Stimulated activated CD8-positive, alpha-beta memory T cell treated with anti-CD3 and anti-CD28 coated beads, Interleukin-4, amount 100 ng/mL, for 48 hours (primary cell): ENCODE results near the gene GPR89A.
"Not testable (repeated sequence)": the region's sequence is repeated elsewhere in the genome, so short reads cannot be mapped to it uniquely, and the experiment has no call there.

Experiments used
- DNase-seq: peaks from one replicate; pipeline ENCODE4 v3.0.0-alpha.2; 2020

GPR89A gene

DNA sequence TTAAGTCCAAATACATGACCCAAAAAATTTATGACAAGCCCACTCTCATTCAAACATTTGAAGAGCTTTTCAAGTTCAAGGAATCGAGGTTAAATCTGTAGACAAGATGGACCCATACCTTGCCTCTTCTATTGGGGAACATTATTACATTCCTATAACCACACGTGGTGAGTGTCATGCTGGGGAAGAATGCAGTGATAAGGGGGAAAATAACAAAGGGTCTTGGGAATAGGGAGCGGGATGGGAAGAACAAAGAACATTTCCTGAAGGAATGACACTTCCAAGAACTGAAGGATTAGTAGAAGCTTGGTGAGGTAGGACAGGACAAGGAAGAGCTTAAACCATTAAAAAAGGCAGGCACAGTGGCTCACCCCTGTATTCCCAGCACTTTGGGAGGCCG, 80.5 kb downstream of the GPR89A start:
- no peak for DNase-seq

DNA sequence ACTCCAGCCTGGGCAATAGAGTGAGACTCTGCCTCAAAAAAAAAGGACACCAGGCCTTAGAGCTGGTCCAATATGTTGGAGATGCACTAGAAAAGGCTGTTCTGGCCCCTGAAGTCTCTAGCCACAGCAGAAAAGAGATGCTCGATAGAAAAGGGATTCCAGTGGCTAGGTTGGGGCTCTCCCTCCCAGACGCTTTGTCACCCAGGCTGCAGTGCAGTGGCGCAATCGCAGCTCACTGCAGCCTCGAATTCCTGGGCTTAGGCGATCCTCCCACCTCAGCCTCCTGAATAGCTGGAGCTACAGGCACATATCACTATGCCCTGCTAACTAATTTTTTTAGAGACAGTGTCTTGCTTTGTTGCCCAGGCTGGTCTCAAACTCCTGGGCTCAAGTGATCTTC, 81.1 kb downstream of the GPR89A start:
- DNase-seq: no peak

DNA sequence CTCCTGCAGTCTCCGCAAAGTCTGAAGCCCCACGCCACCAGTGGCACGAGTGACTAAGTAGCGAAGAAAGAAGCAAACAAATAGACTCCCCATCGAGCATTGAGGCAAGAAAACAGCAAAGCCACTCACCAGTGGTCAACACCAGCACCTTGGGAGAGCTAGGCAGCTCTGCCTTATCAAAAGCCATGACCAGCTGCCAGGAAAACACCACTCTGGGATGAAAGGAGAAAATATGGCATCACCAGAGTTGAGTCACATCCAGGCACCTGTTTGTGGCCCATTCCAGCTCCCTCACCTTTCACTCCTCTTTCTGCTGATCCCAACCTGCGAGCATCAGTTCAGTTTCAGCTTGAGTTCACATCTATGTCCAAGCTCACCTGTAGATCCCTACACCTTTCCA, 82.1 kb downstream of the GPR89A start:
- DNase-seq: no peak

DNA sequence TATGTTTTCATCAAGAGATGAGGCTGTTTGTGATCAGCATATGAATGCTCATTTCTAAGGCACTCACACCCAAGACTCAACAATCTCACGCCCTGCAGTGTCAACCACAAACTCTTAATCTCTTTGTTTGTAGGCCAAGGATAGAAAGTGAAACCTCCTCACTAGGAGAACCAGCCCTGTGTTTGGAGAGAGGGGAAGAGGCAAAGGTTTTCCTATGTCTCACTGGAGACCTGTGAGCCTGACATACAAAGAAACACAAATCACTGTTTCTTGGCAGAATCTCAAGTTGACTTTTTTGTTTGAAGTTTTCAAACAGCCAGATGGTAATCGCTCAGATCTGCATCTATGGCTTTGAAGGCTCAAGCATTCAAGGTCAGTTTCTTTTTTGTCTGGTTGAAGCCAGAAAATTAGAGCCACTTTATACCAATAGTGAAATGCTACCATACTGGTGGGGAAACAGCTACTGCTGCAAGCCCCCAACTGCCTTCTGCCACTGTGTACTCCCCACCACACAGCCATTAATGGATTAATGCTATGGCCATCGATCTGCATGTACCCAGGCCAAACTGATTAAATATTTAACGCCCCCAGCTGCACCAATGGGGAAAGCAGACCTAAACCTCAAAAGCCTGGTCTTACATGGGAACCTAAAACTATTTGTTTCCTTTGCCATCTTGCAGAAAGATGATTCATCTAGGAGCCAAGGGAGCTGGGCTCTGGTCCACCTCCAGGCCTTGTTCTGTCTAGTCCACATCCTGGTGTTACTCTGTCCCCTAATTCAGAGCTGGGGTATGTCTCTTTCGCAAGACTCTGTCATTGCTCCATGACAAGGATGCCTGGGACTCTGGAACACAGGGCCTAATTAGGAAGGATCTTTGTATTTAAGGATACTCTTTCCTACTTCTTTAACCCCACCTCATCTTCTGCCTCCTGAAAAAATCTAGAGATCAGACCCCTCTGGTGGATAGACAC, 83.1 kb downstream of the GPR89A start:
- DNase-seq: peak; percentile 42

DNA sequence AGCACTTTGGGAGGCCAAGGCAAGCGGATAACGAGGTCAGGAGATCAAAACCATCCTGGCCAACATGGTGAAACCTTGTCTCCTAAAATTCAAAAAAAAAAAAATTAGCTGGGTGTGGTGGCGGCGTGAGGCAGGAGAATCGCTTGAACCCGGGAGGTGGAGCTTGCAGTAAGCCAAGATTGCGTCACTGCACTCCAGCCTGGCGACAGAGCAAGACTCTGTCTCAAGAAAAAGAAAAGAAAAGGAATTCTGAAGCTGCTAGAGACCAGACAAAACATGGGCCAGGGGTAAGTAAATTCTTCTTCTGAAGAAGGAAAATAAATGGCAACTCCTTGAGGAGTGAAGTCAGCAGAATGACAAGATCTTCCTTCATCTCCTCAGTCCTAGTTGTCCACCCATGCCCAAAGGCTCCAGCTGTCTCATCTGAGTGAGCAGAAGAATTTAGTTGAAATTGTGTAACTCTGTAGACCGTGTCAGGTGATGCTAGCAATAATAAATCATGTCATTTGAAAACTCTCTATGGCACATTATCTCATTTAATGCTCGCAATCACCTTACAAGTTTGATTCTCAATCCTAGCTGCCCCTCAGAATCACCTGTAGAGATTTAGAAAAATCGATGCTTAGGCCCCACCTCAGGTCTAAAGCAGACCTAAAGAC, 85.1 kb downstream of the GPR89A start:
- DNase-seq: no peak

DNA sequence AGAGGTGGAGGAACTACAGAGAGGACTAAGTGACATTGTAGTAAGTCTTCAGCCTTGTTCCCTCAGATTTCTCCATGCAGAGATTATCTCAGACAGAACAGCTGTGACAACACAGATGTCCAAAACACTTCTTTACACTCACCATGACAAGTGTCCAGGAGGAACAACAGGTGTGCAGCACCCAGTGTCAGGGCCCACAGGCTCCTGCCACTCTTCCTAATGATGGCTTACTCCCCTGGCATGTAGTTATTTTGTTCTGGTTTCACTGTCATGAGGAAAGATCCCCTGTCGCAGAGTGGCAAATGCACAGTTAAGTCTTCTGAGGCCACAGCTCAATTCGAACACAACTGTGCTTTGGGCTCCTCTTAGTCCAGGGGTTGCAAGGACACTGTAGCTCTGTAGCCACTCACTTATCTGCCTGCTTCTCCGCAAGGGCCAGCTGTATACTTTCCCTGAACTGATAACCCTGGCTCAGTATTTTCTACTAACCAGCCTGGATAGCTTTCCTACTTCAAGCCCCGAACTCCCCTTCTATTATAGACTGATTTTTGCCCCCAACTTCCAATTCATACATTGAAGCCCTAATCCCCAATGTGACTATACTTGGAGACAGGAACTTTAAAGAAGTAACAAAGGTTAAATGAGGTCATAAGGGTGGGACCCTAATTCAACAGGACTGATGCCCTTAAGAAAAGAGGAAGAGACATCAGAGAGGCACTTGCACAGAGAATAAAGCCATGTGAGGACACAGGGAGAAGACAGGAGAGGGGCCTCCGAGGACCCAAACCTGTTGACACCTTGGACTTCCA, 88.2 kb downstream of the GPR89A start:
- no peak for DNase-seq

DNA sequence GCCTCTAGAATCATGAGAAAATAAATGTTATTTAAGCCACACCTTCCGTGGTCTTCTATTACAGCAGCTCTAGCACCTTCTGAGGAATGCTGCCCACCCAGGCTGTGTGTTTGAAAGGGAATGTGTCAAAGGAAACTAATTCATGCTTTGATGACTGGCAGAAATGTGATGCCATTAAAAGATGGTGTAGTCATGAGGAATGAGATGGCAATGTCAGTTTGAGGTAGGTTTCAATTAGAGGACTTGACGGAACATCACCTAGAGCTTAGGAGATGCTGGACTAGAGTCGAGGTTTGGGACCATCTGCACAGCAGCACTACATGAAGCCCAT, 88.8 kb downstream of the GPR89A start:
- DNase-seq: no peak

DNA sequence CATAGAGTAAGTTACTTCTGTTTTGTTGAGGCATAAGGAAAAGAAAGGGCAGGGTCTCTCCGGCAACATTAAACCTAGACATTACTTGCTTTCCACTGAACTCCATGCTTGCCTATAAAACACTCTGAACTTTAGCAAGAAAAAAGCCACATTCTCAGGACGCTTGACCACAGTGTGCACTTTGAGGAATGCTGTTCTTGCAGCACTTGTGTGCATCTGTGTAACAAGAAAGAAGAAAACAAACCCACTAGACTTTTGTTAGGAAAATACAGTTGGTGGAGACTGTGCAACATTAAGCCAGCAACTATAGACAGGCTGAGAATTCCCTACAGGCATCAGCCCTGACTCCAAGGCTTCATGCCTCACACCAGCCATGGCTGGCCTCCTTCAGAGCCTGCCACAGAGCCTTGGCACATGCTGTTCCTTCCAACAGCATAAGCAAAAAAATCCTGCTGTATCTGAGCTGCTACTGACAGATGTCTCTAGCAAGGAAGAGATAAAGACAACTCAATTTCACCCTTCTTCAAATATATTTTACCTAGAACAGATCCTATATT, 93.6 kb downstream of the GPR89A start:
- DNase-seq: no peak

DNA sequence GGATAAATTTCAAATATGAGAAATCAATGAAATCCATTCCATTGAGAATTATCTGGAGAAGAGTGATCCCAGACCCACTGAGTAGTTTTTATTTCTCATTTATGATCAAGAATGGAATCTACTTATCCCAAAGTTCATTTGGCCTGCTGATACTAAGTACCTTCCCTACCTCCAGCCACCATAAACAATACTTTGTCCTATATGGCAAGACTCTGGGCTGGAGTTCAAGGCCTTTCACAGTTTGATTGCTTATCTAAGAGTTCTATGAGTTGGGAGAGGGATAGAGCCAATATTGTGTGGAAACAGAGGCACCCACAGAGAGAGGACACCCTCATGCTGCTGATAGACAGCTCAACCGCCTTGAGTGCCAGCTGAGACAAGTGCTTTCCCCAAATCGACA, 94.3 kb downstream of the GPR89A start:
- no peak for DNase-seq

DNA sequence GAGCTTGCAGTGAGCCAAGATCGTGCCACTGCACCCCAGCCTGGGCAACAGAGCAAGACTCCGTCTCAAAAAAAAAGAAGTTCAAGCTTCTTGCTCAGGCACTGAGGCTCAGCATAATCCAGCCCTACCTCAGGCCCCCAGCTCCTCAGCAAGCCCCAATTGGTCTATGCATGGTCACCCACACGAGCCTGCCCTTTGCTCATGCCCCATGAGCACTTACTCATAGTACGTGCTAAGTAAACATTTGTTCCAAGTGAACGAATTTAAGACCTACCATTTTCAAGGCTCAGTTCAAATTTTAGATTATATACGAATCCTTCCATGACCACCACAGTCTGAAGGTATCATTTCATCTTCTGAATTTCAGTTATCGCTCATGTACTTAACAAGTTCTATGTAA, 95.0 kb downstream of the GPR89A start:
- DNase-seq: no peak

DNA sequence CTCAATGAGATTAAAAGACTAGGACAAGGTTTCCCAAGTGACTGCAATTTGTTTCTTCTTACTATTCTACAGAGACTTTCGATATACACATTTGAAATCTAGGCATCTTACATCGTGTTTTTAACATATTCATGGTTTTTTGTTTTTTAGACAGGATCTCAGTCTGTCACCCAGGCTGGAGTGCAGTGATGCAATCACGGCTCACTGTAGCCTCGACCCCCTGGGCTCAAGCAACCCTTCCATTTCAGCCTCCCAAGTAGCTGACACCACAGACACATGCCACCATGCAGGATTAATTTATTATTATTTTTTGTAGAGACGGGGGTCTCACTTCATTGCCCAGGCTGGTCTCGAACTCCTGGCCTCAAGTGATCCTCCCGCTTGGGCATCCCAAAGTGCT, 97.8 kb downstream of the GPR89A start:
- DNase-seq: no peak

DNA sequence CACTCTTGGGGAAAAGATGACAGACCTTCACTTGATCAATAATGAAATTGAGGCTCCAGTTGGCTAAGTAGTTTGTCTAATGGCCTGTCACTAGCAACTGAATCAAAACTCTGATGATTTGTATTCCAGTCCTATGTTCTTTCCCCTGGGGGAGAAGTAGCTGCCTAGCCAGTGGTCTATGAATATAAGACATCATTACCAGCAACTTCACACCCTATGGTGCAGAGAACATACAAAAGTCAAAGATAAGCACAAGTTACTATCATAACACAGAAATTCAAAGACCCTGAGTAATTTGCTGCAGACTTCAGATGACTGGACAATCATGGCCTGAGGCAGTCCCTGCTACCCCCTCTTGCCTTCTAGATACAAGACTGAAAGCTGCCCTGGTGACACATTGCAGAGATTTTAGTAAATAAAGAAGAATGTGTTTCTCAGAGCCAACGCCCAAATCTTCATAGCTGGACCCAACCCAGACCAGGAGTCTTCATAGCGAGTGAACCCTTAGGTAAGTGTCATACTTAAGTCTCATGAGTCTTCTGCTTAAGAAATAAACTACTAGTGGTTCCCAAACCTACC, 98.4 kb downstream of the GPR89A start:
- no peak for DNase-seq

DNA sequence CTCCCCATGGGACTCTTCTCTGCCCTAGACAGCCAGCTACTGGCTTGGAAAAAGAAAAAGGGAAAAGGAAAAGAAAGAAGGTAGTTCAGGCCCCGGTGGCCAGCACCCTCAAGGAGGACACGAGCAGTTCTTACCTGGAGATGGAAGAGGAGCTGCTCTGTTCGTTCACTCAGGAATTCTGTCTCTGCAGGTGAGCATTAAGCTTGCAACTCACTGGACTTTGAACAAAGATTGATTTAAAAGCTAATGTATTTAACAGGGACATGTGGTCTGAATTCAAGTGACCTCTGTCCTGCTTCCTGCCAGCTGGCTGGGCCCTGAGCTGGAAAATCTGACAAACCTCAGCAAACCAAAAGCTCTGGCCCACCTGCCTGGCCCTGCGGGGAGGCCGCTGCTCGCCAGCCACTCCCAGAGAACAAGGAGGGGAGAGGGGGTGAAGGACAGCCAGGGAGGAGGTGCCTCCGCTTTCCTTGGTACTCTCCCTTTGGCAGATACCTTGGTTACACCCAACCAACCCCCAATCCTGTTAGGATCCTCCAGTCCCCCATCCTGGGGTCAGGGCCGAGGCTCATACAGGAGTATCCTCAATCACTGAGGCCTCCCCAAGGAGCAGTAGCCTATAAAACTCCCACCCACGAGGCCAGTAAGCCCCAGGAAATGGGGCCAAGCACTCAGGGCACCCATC, 99.5 kb downstream of the GPR89A start, which contains the start of gene PDZK1:
PDZK1 (minus strand) TSS at position 186 of the 685 bp plus-strand sequence. CDS start 19,347 bp downstream, outside the sequence.
- DNase-seq: no peak

DNA sequence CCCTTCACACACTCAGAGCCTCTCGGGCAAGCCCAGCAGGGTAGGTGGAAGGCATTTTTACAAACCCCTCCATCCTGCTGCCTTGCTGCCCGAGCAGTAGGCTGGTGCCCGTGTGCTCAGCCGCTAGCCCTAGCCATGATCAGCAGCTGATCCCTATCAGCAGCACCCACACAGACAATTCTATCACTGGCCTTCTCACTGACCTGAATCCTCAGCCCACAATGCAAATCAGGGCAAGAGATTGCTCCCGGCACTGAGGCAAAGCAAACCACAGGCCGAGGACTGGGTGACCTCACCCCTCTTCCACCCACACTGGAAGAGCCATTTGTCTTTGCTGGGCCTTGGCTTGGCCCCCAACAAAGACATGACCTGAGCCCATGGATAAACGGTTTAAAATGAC, 100.3 kb downstream of the GPR89A start:
- DNase-seq: no peak

DNA sequence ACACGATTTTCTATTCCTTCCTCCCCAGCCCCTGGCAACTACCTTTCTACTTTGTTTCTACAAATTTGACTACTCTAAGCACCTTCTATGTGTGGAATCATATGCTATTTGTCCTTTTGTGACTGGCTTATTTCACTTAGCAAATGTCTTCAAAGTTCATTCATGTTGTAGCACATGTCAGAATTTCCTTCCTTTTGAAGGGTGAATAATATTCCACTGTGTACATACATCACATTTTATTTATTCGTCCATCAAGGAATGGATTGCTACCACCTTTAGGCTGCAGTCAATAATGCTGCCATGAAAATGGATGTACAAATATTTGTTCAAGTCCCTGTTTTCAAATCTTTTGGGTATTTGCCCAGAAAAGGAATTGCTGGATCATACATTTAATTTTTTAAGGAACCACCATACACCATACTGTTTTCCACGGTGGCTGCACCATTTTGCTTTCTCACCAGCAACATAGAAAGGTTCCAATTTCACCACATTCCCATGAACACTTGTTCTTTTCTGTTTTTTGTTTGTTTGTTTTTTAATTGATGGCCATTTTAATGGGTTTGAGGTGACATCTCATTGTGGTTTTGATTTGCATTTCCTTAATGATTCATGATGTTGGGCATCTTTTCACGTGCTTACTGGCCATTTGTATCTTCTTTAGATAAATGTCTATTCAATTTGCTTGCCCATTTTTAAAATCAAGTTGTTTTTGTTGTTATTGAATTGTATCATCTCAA, 102.7 kb downstream of the GPR89A start:
- DNase-seq: no peak

DNA sequence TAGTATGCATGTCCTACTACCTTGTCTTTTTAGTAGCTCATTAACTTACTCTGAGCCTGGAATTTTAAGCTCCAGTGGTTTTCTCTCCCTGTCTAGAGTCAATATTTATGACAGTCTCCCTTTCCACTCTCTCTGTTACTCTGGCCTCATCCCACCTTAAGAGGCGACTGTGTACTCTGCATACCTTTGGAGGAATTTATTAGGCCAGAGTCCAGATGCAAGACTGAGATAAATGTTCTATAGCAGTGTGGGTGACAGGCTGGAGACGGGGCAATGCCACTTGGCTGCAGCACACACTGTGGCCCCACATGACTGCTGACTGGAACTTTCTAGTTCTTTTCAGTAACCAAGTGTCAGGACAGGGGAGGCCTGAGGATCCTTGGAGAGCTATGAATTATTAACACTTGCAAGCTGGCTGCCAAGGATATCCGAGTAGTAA, 103.4 kb downstream of the GPR89A start:
- DNase-seq: no peak

DNA sequence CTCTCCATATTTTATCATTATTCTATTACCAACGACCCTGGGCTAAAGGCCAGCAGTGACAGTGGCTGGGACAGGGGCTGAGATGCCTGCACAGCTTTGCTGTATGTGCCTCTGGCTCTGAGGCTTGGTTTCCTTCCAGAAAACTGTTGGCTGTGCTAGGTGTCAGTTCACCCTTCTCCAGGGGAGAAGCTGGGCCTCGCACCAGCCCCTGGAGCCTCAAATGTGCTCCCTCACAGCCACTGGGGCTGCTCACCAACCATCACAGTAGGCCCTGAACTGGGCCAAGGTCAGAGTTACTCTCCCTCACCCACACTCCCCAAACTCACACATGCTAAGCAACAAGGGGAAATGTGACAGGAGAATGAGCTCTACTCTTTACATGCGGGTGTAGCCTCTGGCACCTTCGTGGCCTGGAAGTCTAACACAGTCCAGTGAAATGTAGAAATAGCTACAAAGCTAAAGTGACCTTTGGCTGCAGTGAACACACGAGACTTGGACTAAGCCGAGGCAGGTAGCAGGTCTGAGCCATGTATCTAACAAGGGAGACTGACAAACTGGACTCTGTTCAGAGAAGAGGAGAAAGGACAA, 106.8 kb downstream of the GPR89A start:
- no peak for DNase-seq

DNA sequence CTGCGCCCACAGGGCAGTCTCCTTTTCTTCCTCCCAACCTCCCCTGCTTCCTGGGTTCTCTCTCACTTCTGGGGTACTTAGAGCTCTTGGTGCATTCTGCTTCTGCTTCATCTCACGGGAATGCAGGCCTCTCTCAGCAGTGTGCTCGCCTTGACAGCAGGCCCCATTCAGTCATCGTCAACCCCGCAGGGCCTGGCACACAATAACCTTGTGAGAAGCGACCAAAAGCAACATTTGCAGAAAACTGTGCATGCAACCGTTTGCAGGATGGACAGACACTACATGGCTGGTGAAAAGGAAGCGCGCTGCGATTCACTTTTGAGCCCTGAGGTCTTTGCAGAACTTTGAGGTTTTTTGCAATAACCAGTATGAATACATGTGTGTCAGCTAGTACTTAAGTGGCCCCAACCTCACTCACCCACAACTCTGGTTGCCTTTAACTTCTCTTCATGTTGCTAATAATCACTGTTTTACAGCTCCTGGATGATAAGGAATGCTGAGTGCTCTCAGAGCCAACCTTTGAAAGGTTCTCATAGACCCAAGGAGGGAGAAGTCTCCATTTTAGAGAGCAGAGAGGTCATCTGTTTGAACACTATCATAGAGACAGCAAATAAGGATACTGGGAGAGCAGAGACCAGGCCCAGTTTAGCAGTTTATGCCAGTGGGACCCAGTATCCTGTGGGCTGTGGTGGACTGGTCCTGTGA, 109.0 kb downstream of the GPR89A start:
- DNase-seq: no peak

DNA sequence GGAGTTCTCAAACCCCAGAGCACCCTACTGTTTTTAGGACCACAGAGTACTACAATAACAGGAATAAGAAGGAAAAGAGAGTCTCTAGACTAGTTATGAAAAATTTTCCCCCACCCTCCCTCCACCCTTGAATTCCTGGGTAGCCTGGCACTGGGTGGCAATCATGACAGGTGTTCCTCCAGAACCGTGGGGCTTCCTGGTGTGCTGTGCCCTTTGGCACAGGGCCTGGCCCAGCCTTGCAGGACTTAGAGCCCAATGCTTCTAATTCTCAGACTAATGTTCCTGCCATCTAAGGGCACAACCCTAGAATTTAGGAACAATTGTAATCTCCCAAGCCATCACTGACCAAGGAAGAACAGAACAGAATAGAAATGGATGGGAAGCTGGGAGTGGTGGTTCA, 110.0 kb downstream of the GPR89A start:
- no peak for DNase-seq

DNA sequence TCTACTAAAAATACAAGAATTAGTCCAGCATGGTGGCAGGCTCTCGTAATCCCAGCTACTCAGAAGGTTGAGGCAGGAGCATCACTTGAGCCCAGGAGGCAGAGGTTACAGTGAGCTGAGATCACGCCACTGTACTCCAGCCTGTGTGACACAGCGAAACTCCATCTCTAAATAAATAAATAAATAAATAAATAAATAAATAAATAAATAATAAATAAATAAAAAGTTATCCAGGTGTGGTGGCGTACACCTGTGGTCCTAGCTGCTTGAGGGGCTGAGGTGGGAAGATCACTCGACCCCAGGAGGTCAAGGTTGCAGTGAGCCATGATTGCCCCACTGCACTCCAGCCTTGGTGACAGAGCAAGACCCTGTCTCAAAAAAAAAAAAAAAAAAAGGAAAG, 110.7 kb downstream of the GPR89A start:
- DNase-seq: not testable (repeated sequence)
